ENCODE data around the gene BBS9. TPM values are rescaled to one million over a fixed set of nuclear protein-coding genes. Genes with fewer than 3 reads are reported as not detected.
"Not testable (repeated sequence)": the region's sequence is repeated elsewhere in the genome, so short reads cannot be mapped to it uniquely, and the experiment has no call there.

BBS9 gene
- total RNA-seq, 1 donor from 2014 or later: 18.6 TPM

GRCh38 chr7:33251301-33251700 is 121.9 kb downstream of the BBS9 start:
- POLR2A ChIA-PET: no interaction called here
- intact Hi-C loops (cut with micrococcal nuclease): no loop called here
- Mint-ChIP-seq H3K27ac (no peak overlapping the region), H3K27me3 (no peaks in the 10 kb centered on the region), H3K4me1 (no peaks in the 10 kb centered on the region), H3K4me3 (no peak overlapping the region), H3K9me3 (peaks cover 2% of the 10 kb centered on the region), H3K36me3 (ENCODE audit: low read depth) (peaks cover 6% of the 10 kb centered on the region)
- TF ChIP-seq, protein P1, sequence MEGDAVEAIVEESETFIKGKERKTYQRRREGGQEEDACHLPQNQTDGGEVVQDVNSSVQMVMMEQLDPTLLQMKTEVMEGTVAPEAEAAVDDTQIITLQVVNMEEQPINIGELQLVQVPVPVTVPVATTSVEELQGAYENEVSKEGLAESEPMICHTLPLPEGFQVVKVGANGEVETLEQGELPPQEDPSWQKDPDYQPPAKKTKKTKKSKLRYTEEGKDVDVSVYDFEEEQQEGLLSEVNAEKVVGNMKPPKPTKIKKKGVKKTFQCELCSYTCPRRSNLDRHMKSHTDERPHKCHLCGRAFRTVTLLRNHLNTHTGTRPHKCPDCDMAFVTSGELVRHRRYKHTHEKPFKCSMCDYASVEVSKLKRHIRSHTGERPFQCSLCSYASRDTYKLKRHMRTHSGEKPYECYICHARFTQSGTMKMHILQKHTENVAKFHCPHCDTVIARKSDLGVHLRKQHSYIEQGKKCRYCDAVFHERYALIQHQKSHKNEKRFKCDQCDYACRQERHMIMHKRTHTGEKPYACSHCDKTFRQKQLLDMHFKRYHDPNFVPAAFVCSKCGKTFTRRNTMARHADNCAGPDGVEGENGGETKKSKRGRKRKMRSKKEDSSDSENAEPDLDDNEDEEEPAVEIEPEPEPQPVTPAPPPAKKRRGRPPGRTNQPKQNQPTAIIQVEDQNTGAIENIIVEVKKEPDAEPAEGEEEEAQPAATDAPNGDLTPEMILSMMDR (IDR thresholded peaks at IDR 0.05): no peak
- no peak for ATAC-seq (ENCODE audit: low read depth)
- CTCF ChIA-PET: no interaction called here
- DNase-seq: no peak

DNA sequence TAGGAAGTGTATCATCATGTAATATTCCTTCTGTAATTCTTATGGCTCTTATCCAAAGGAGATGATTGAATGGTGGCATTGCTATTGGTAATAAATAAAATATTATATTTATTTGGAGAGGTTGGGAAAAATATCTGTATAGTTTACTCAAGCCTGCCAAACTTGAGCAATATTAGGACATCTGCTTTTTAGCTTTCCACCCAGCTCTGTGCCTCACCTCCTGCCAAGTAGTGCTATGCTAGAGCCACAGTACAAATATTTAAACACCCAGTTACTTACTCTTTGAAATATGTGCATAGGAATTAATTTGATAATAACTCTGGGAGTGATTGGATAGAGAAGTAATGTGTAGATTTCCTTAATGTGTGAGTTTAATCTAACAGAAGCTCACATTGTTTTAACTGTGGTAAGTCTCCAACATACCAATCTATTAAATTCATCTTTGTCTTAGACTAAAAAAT is 129.2 kb downstream of the BBS9 start:
- no peaks in the 10 kb centered on the region for H3K27me3 Mint-ChIP-seq
- POLR2A ChIA-PET: no interaction called here
- intact Hi-C loops (cut with micrococcal nuclease): no loop called here
- H3K4me1 Mint-ChIP-seq: no peaks in the 10 kb centered on the region
- ATAC-seq (ENCODE audit: low read depth) (no peak), DNase-seq (no peak)
- H3K9me3 Mint-ChIP-seq: no peaks in the 10 kb centered on the region
- H3K36me3 Mint-ChIP-seq (ENCODE audit: low read depth): peaks cover 12% of the 10 kb centered on the region
- CTCF ChIA-PET: no interaction called here
- TF ChIP-seq, protein P1 (IDR thresholded peaks at IDR 0.05): no peak
- no peak overlapping the region for H3K27ac Mint-ChIP-seq
- no peak overlapping the region for H3K4me3 Mint-ChIP-seq

DNA sequence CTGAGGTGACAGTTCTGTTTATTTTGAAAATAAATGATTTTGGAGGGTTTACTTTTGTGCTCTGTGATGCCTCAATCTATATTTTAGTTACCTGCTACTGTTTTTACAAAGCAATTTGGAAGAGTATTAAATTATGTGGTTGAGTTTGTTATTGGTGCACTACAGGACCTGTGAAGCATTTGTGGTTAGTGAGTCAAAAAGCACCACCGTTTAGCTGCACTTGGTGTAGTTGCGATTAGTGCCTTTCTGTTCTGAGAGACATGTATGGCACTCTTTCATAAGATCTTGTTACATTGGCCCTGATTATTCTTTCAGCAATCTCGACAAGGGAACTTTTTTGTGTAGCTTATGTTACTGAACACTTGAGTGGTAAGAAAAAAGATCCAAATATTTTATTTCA is 132.2 kb downstream of the BBS9 start:
- CTCF ChIA-PET: no interaction called here
- Mint-ChIP-seq H3K27me3 (no peaks in the 10 kb centered on the region), H3K4me1 (no peaks in the 10 kb centered on the region), H3K9me3 (no peaks in the 10 kb centered on the region), H3K4me3 (no peak overlapping the region), H3K27ac (no peak overlapping the region), H3K36me3 (ENCODE audit: low read depth) (peaks cover 17% of the 10 kb centered on the region)
- POLR2A ChIA-PET: no interaction called here
- intact Hi-C loops (cut with micrococcal nuclease): no loop called here
- TF ChIP-seq, protein P1 (IDR thresholded peaks at IDR 0.05): no peak
- ATAC-seq (ENCODE audit: low read depth) (no peak), DNase-seq (no peak)

- intact Hi-C loops (cut with micrococcal nuclease): no loop called here
- CTCF ChIA-PET: no interaction called here
- no peak overlapping the region for H3K4me3 Mint-ChIP-seq
- no peak for ATAC-seq (ENCODE audit: low read depth)
- no peaks in the 10 kb centered on the region for H3K9me3 Mint-ChIP-seq
- no peak for DNase-seq
- no peaks in the 10 kb centered on the region for H3K27me3 Mint-ChIP-seq
- no peaks in the 10 kb centered on the region for H3K4me1 Mint-ChIP-seq
- POLR2A ChIA-PET: no interaction called here
- H3K36me3 Mint-ChIP-seq (ENCODE audit: low read depth): peaks cover 16% of the 10 kb centered on the region
- TF ChIP-seq, protein P1 (IDR thresholded peaks at IDR 0.05): no peak
- no peak overlapping the region for H3K27ac Mint-ChIP-seq
Measured at GRCh38 chr7:33262476-33262875, 133.1 kb downstream of the BBS9 start.

DNA sequence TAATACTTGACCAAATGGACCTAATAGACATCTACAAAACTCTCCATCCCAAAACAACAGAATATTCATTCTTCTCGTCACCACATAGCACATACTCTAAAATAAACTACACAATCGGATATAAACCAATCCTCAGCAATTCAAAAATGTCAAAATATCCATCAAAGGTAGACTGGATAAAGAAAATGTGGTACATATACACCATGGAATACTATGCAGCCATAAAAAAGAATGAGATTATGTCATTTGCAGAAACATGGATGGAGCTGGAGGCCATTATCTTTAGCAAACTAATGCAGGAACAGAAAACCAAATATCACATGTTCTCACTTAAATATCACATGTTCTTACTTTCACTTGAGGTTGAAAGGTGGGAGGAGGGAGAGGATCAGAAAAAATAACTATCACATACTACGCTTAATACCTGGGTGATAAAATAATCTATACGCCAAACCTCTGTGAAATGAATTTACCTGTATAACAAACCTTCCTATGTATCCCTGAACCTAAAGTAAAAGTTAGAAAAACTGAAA is 142.5 kb downstream of the BBS9 start:
- H3K27me3 Mint-ChIP-seq; H3K4me1 Mint-ChIP-seq; POLR2A ChIA-PET; DNase-seq; CTCF ChIA-PET; H3K27ac Mint-ChIP-seq; ATAC-seq (ENCODE audit: low read depth); H3K4me3 Mint-ChIP-seq; intact Hi-C loops (cut with micrococcal nuclease): not testable (repeated sequence)
- Mint-ChIP-seq H3K9me3 (peaks cover 18% of the 10 kb centered on the region), H3K36me3 (ENCODE audit: low read depth) (peaks cover 49% of the 10 kb centered on the region)

- DNase-seq (no peak), ATAC-seq (ENCODE audit: low read depth) (no peak)
- POLR2A ChIA-PET: no interaction called here
- Mint-ChIP-seq H3K36me3 (ENCODE audit: low read depth) (peaks cover 58% of the 10 kb centered on the region), H3K27ac (no peak overlapping the region), H3K4me3 (no peak overlapping the region), H3K4me1 (no peaks in the 10 kb centered on the region), H3K9me3 (peaks cover 29% of the 10 kb centered on the region), H3K27me3 (no peaks in the 10 kb centered on the region)
- intact Hi-C loops (cut with micrococcal nuclease): no loop called here
- CTCF ChIA-PET: no interaction called here
- TF ChIP-seq, protein P1 (IDR thresholded peaks at IDR 0.05): no peak
Measured at GRCh38 chr7:33273356-33273755, 144.0 kb downstream of the BBS9 start.
